NCI-H1436 (cell line): ENCODE measurements around the gene COMMD9.
"Not testable (repeated sequence)": the region's sequence is repeated elsewhere in the genome, so short reads cannot be mapped to it uniquely, and the experiment has no call there.

ENCODE experiments used
- DNase-seq: peaks from one replicate; lab custom pipeline; 2025; lab: John Stamatoyannopoulos, UW

The COMMD9 gene

DNA sequence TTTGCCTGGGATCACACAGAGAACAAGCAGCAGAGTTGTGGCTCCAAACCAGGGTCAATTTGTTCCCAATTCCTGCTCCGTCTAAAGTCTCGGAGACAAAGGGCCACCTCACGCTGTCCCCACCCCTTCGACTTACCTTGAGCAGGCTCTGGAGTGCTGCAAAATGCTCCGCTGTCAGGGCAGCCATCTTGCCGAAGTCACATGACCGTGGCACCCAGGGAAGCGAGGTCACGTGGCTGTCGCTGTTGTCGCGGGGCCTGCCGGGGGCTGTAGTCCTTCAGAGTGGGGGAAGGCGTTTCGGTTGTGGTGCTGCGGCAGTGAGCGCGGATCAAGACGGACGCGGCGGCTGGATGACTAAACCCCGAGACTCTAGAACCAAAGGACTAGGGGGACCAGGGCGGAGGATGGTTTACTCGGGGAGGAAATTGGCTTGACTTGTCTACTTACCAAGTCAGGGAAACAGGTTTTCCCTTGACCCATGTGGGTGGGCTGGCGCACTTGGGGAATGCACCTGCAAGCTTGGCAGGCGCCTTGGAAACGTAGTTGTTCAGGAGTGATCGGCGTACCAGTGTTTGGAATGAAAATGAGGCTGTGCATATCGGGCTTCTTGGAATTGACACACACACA is at the start of gene COMMD9:
COMMD9 (minus strand) TSS at position 199 of the 627 bp plus-strand sequence; CDS start at position 187, 12 bp downstream.
- DNase-seq, result peak; percentile 91

DNA sequence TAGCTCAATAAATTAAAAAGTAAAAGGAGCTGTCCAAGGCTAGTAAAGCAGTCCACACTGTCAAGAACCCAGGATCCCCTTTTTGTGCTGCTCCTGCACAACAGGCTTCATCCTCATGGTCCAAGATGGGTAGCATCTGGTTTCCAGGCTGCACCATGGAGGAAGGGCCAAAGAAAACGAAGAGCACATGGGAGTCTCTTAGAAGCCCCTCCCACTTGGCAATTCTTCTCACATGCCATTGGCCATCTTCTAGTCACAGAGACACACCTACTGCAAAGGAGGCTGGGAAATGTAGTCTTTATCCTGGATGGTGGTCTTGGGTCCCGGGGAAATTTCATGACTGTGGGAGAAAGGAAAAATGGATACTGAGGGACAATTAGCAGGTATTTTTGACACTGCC is 44.7 kb upstream of the COMMD9 start:
- no peak for DNase-seq

DNA sequence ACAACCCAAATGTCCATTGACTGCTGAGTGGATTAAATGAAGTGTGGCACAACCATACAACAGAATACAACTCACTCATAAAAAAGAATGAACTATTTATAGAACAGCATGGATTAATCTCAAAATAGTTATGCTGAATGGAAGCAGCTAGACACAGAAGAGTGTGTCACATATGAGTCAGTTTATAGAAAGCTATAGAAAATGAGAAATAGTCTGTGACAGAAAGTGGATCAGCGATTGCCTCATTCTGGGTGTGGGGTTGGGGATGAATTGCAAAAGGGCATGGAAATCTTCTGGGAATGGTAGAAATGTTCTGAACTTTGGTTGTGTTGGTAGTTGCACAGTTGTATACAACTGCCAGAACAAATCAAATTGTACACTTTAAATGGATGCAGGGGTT is 44.2 kb upstream of the COMMD9 start:
- no peak for DNase-seq

DNA sequence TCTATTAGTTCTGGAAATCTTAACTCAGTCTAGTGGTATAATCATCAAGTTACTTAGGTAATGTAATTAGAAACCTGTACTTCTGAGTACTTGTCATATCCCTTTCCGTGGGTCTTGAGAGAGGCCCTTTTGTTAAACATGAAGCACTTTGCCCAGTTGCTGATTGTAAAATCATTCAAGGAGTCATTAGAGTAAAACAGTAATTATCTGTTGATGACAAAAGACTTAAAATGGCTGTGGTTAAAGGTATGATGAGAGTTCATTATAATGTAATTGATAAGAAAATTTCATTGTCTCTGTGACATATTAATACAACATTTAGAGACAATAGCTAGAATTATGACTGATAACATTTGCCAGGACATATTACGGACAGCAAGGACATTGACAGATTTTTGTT is 41.2 kb upstream of the COMMD9 start:
- DNase-seq, result peak; percentile 12

DNA sequence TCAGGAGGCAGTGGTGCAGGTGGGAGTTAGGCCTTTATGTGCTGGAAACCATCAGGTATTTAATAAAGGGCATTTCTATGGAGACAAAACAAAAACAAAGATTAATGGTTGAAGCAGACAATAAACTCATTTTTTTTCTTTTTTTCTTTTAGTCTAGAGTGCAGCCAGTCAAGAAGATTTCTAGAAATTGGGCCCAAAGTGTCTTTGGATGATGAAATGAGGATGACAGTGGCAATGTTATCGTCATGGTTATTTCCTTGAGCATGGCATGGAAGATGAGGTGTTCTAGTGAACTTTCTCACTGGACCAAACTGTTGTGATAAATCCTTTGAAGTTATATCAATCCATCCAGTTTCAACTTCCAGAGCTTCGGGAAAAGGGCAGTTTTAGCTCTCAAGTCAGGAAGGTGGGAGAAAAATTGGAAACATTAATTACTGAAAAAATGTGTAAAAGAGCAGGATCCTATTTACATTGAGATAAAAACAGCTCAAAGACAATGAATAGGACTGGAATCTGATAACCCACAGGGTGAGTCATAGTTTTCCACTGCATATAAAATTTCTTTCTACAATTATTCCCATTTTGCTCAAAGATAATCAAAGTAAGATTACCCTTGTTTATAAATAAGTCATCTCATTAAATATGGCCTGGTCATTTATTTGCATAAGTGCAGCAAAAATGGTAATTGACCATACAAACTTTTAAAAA is 39.9 kb upstream of the COMMD9 start:
- DNase-seq, result no peak

DNA sequence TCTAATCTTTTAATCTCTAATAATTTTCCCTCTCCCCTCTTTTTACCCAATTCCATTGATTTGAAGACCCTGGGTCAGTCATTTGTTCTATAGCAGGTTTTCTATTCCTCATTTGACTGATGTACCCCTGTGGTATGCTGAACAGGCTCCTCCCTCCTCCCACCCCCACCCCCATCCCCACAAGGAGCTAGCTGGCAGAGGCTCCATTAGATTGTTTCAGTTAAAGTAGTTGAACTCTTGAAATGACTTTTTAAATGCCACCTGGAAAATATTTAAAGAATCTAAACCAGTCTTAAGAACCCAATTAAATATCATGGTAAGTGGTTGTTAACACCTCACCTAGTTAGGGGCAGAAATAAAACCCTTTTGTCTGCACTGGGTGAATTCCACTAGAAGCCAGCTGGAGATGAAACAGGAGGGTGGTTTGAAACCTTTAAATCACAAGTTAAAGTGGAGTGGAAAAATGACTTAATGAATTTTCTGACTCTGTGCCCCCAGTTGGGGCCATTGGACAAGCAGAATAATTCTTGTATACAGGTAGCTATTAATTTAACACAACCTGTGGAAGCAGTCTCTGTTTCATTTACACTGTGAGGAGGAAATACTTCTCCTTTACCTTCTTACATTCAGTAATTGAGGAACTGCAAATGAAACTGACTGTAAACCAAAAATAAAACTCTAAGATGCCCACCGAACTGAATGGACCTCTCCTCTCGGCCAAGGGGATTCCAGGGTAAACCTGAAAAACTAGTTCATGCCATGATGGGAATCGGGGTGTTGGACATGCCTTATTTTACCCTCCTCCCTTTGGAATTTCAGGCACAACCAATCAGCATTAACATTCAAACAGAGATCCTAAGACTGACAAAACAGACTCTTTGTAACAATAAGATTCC is 37.5 kb upstream of the COMMD9 start:
- no peak for DNase-seq

DNA sequence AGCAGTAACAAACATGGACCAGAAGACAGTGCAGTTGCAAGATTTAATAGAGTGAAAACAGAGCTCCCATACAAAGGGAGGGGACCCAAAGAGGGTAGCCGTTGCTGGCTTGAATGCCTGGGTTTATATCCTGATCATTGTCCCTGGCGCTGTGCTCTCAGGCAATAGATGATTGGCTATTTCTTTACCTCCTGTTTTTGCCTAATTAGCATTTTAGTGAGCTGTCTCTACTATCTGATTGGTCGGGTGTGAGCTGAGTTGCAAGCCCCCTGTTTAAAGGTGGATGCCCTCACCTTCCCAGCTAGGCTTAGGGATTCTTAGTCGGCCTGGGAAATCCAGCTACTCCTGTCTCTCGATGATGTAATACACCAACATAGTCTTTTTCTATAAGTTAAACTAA is 36.2 kb upstream of the COMMD9 start:
- not testable (repeated sequence) for DNase-seq

DNA sequence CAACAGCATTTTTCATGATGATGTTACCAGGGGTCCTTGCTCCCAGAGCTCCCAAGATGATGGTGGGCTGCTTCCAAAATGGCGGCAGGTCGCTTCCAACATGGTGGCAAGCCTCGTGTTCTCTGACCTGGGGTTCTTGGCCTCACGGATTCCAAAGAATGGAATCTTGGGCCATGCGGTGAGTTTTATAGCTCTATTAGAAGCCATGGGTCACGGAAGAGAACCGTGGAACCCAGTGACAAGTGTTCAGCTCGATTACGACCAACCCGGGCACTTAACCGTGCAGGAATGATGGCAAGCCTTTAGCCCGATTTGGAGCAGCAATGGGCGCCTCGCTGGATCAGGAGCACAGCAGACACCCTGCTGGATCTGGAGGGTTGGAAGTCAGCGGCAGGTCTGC is 35.7 kb upstream of the COMMD9 start:
- DNase-seq, result not testable (repeated sequence)

DNA sequence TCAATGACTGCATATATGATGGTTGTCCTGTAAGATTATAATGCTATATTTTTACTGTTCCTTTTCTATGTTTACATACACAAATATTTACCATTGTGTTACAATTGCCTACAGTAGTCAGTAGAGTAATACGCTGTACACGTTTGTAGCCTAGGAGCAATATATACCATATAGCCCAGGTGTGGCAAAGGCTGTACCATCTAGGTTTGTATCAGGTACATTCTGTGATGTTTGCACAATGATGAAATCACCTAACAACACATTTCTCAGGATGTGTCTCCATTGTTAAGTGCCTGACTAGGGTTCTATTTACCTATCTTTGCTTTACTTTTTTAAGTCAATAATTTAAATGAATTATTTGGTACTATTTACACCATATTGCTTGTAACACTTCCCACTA is 28.8 kb upstream of the COMMD9 start:
- no peak for DNase-seq

DNA sequence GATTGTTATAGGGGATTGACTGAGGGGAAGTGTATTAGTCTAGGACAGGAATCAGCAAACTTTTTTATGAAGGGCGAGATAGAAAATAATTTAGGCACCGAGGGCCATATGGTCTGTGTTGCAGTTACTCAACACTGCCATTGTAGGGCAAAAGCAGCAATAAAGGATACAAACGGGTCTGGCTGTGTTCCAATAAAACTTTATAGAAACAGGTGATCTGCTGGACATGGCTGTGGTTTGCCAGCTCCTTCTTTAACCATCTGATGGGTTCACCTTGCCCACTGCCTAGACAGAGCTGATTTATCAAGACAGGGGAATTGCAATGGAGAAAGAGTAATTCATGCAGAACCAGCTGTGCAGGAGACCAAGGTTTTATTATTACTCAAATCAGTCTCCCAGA is 26.8 kb upstream of the COMMD9 start:
- DNase-seq, result no peak

DNA sequence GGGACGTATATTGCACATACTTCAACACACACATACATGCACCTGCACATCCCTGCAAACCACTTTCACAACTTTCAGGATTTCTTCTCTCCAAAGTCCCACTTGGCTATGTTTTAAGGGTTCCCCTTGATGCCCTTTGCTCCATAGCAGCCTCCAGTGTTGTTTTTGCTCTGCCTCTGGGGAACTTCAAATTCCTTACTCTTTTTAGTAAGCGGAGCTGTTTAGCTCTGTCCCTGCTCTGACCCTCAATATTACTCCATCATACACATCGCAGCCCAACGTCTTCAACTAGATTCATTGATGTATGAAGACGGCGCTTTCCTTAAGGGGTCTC is 25.2 kb upstream of the COMMD9 start:
- DNase-seq, result no peak

DNA sequence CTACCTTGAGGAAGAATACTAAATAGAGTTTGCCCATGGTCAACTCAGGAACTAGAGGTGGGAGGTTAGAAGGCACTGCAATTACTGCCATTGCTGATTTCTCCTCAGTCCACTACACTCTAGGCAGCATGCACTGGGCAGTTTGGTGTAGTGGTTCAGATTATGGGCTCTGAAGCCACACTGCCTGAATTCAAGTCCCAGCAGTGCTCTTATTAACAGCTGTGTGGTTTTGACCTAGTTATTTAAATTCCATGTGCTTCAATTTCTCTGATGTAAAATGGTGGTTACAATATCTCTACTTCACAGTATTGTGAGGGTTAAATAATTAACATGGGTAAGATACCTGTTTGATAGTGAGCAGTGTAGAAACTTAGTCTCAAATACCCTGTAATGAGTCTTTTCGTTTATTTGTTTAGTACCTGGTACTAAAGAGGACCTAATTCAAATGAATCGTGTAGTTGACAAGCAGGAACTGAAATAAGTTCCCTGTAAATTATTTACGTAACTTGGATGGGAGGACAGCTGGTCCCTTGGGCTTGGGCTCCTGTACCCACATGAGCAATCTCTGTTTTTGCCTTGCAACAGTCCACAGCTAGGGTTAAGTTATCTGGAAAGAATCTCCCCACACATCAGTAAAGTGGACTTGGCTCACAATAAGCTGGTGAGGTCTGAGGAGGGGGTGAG is 24.7 kb upstream of the COMMD9 start:
- DNase-seq, result no peak

DNA sequence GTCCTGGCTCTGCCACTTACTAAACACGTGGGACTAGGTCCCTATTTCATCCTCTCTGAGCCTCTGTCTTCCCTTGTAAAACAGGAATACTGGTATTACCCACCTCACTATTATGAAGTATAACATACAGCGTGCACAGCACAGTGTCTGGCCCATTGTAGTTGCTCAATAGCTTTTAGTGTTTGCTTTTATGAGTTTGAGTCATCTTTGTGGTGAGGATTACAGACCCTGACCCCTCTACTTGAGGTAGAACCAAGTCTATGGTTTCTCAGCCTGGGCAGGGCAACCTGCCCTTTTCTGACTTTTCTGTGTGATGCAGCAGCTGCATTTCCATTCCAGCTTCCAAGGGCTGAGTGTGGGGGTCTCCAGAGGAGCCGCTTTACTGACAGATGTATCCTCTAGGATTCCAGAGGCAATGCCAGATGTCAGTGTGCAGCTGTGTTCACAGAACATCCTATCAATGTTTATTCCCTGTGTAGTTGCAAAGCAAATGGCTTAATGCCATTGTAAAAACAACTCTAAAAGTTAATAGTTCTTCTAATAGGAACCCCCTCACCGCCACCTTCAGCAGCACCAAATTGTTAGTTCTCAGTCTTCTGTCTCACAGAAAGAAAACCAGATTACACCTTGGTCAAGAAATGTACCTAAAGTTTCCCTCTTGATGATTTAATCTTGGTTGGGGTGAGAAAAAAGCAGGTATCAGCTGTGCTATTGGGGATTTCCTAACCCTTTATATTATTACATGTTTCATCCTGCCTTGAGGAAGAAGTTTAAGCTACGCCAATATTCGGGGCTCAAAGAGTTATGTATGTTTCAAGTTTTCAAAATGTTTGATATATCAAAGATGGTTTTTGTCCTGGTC is 23.6 kb upstream of the COMMD9 start:
- DNase-seq, result no peak

DNA sequence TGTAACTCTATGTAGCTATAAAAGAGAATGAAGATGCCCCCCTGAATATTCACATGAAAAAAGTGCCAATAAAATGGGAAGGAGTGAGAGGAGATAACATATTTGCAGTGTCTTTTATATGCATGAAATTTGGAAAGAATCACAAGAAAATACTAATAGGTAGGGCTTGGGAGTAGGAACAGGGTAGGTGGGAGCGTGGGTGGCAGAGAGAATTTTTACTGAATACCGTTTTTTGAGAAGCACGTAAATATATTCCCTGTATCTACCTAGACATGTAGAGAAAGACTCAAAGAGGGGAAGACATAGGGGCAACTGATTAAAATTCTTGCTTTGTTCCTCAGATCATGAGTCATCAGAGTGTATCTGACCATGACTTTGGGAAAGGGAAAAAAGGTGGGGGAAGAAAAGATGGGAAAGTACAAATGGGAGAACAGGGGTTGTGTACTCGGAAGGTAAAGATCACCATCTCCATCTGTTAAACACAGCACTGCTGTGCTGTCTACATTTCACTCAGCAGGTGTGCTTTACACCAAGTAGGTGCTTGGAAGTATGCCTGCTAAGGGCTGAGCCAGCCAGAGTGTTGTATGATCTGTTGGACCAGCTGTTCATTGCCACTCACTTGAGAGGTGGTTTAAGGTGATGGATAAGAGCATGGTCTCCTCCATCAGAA is 22.8 kb upstream of the COMMD9 start:
- no peak for DNase-seq

DNA sequence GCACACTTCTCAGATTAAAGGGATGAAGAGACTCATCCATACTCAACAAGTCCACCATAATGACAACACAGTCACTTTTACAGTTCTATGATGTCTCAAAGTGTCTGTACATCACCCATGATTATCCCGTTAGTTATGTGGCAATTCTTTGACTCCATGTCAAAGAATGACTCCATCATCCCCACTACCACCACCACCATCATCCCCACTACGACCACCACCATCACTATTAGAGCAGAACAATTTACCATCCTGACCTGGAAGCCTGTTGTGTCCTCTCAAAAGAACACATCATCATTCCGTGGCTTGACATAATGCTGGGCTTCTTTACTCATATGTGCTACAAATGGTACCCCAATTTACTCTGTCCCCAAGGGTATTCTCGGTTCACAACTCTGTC is 20.6 kb upstream of the COMMD9 start:
- no peak for DNase-seq

DNA sequence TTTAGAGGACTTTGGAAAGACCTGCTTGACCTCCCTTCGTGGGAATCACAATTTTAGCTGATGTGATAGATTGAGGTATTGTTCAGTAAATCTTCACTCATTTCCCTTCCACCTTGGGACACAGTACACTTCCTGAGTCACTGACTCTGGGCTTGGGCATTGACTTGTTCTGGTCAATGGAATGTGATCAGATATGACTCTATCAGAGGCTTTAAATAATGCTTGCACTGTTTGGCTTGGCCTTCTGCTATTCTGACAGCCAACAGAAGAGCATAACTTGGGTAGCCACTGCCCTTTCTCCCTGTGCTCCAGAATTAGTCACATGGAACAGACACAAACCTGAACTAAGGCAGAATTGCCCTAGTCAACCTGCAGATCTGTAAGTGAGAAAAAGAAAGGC is 19.4 kb upstream of the COMMD9 start:
- no peak for DNase-seq

DNA sequence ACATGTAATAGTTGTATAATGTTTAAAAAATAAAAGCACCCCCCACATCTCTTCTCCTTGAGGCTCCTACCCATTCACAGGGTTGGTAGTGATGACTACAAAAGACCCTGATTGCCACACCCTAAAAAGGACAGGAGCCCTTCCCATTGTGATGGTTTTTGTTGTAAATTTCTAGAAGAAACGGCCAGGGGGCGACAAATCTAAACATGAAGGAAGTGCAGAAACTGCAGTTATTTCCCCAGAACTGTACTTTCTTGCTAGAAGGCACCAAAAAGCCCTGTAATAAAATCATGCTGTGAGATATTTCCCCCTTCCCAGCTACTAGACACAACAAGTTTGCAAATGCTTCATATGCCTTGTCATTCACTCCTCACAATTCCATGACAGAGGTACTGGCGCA is 17.7 kb upstream of the COMMD9 start:
- DNase-seq, result no peak

DNA sequence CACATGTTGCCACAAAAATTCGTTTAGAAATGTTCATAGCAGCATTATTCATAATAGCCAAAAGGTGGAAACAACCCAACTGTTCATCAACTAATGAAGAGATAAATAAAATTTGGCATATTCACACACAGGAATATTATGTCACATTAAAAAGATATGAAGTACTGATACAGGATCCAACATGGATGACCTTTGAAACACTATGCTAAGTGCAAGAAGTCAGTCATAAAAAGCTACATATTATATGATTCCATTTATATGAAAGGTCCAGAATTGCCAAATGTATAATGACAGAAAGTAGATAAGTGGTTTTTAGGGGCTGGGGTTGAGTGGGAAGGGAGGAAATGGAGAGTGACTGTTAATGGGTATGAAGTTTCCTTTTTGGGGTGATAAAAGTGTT is 15.8 kb upstream of the COMMD9 start:
- no peak for DNase-seq

DNA sequence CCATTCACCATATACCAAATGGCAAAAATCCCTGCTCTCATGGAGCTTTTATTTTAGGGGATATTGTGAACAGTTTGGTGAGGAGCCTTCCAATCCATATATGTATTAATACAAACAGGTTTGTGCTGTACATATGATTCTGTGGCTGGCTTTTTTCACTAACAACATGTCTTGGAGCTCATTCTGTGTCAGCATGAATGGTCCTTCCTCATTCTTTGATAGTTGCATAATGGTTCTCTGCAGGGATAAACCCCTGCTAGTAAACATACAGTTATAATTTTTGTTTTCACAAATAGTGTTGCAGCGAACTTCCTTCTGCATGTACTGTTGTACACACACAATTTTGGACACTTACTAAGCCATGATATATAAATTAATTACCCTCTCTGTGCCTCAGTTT is 15.1 kb upstream of the COMMD9 start:
- no peak for DNase-seq

DNA sequence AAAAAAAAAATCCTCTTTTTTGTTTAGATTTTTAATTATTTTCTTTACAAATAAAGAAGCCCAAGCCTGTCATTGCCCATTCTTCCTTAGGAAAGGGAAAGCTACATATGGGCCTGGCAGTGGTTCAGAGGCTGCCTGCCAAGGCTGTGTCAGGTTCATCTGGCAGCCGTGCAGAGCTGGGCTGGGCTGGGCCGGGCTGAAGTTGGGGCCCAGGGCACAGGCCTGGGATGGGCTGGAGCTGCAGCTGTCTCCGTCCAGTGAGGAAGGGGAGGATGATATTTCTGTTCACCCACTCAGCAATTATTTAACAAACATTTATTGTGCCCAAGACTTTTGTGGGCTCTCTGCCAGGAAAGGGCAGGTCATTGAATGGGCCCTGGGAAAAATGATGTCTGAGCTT is 11.4 kb upstream of the COMMD9 start:
- no peak for DNase-seq
